ENCODE data around the gene CACNA1E. TPM values are rescaled to one million over a fixed set of nuclear protein-coding genes. Genes with fewer than 3 reads are reported as not detected.
A peak's percentile ranks its signal among the peaks of the same experiment; 100 is the strongest.

The CACNA1E gene
- total and polyA plus RNA-seq, 2 of the 13 experiments (the other 11 are each of a cell fraction or from before 2014, with no cell fraction given), result not detected

DNA sequence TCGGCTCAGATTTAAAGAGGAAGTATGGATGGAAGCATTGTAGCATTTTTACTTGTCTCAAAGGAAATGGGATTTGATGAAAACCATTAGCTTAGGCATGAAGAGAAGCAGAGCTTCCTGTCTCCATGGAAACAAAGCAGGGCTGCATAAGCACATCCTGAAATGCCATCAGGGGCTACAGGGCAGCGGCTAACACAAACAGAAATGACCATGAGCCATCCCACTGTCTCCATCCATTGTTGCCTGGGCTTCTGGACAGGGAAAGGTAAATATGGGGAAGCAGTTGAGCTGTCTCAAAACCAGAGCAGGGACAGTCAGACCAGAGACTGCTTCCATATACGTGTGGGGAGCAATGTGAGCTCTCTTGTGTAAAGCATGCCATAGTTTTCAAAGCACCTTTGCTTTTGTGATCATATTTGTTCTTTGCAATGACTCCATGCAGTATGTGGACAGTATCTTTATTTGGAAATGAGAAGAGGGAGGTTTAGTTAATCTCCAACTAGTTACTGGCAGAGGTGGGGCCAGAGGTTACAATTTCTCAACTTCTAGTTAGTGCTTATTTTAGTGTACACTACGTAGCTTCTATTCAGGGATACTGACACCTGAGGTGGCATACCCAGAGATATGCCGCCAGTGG, 176.1 kb downstream of the CACNA1E start (continued):
- TF ChIP-seq AGO1 (IDR thresholded peaks at IDR 0.05; ENCODE audit: low read depth, low read length, poor library complexity, severe bottlenecking), result no peak
- TF ChIP-seq SOX5 (CRISPR knock-in tag; IDR thresholded peaks at IDR 0.05; ENCODE audit: borderline replicate concordance), result peak; percentile 76
- TF ChIP-seq NCOA2 (CRISPR knock-in tag; IDR thresholded peaks at IDR 0.05), result peak; percentile 27; the same call in 1 of the 2 replicates
- TF ChIP-seq, protein P1, sequence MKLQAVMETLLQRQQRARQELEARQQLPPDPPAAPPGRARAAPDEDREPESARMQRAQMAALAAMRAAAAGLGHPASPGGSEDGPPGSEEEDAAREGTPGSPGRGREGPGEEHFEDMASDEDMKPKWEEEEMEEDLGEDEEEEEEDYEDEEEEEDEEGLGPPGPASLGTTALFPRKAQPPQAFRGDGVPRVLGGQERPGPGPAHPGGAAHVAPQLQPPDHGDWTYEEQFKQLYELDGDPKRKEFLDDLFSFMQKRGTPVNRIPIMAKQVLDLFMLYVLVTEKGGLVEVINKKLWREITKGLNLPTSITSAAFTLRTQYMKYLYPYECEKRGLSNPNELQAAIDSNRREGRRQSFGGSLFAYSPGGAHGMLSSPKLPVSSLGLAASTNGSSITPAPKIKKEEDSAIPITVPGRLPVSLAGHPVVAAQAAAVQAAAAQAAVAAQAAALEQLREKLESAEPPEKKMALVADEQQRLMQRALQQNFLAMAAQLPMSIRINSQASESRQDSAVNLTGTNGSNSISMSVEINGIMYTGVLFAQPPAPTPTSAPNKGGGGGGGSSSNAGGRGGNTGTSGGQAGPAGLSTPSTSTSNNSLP (IDR thresholded peaks at IDR 0.05; ENCODE audit: low read depth, low read length), result 0 out of 2 replicates have a peak, but pooled peaks have one; percentile 14
- TF ChIP-seq ZNF382 (CRISPR knock-in tag; IDR thresholded peaks at IDR 0.05; ENCODE audit: borderline replicate concordance), result no peak
- TF ChIP-seq TCF12 (IDR thresholded peaks at IDR 0.05), result no peak
- no peak for TF ChIP-seq TCF12 (CRISPR knock-in tag; IDR thresholded peaks at IDR 0.05)
- no peak for TF ChIP-seq ZNF383 (CRISPR knock-in tag; IDR thresholded peaks at IDR 0.05; ENCODE audit: borderline replicate concordance)
- no peak for TF ChIP-seq HCFC1 (IDR thresholded peaks at IDR 0.05; ENCODE audit: low read depth, low read length)
- no peak for TF ChIP-seq FLYWCH1 (CRISPR knock-in tag; IDR thresholded peaks at IDR 0.05)

DNA sequence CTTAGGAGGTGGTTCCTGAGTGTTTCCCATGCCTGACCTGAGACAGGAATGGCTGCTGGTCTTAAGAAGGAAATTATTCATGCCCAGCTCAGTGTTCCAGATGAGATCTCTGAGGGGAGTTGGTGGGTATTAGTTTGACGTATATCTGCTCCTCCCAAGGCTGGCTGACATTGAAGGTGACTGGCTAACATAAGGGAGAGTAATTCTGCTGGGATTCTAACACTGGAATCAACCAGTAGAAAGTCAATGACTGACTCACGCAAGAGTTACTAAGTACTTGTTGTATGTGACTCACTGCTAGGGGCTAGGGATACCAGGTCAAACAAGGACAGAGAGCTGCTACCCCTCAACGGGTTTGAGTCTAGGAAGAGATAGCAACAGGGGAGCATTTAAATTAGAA, 177.3 kb downstream of the CACNA1E start:
- H3K27ac ChIP-seq (ENCODE audit: extremely low read length, insufficient read depth, low read length), result no peak overlapping the region
- FAIRE-seq, result no peak
- in situ Hi-C loops (cut with HindIII; ENCODE audit: extremely low pct_ligation_motif_present, low pct_unique_long_range_greater_than_20kb), result no loop called here

More for the DNA sequence above, 177.3 kb downstream of the CACNA1E start:
- Histone ChIP-seq H3K9me3 (ENCODE audit: low read length) (peaks cover 18% of the 10 kb centered on the region; the same call in 1 of the 2 replicates), H3K4me3 (replicated peaks in 1 of 3; ENCODE audit: insufficient read depth in 1 of 3, low read depth in 2 of 3, low read length in 3 of 3) (no peak overlapping the region), H3K79me2 (ENCODE audit: insufficient read depth, low read length) (no peaks in the 10 kb centered on the region), H3K36me3 (replicated peaks in 1 of 2; ENCODE audit: control insufficient read depth in 1 of 2, insufficient read depth in 2 of 2, low read length in 2 of 2) (no peaks in the 10 kb centered on the region), H4K20me1 (ENCODE audit: insufficient read depth, low read length) (no peaks in the 10 kb centered on the region), H2AFZ (ENCODE audit: low read length) (no peak overlapping the region), H3K4me1 (ENCODE audit: insufficient read depth, low read length) (peaks cover 21% of the 10 kb centered on the region), H3K27me3 (ENCODE audit: control insufficient read depth in 1 of 2, insufficient read depth in 2 of 2, low read length in 2 of 2) (no peaks in the 10 kb centered on the region), H3K9ac (ENCODE audit: insufficient read depth, low read depth, low read length) (no peak overlapping the region), H3K4me2 (ENCODE audit: low read depth, low read length) (no peak overlapping the region)
- TF ChIP-seq, protein P2, sequence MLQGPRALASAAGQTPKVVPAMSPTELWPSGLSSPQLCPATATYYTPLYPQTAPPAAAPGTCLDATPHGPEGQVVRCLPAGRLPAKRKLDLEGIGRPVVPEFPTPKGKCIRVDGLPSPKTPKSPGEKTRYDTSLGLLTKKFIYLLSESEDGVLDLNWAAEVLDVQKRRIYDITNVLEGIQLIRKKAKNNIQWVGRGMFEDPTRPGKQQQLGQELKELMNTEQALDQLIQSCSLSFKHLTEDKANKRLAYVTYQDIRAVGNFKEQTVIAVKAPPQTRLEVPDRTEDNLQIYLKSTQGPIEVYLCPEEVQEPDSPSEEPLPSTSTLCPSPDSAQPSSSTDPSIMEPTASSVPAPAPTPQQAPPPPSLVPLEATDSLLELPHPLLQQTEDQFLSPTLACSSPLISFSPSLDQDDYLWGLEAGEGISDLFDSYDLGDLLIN (CRISPR knock-in tag; IDR thresholded peaks at IDR 0.05; ENCODE audit: borderline replicate concordance), result no peak
- TF ChIP-seq MIXL1 (CRISPR knock-in tag; IDR thresholded peaks at IDR 0.05), result no peak
- no peak for TF ChIP-seq HES4 (CRISPR knock-in tag; IDR thresholded peaks at IDR 0.05; ENCODE audit: borderline replicate concordance)
- TF ChIP-seq, protein P3, sequence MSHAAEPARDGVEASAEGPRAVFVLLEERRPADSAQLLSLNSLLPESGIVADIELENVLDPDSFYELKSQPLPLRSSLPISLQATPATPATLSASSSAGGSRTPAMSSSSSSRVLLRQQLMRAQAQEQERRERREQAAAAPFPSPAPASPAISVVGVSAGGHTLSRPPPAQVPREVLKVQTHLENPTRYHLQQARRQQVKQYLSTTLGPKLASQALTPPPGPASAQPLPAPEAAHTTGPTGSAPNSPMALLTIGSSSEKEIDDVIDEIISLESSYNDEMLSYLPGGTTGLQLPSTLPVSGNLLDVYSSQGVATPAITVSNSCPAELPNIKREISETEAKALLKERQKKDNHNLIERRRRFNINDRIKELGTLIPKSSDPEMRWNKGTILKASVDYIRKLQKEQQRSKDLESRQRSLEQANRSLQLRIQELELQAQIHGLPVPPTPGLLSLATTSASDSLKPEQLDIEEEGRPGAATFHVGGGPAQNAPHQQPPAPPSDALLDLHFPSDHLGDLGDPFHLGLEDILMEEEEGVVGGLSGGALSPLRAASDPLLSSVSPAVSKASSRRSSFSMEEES (CRISPR knock-in tag; IDR thresholded peaks at IDR 0.05), result no peak
- TF ChIP-seq PHF8 (CRISPR knock-in tag; IDR thresholded peaks at IDR 0.05), result no peak
- TF ChIP-seq, protein P4, sequence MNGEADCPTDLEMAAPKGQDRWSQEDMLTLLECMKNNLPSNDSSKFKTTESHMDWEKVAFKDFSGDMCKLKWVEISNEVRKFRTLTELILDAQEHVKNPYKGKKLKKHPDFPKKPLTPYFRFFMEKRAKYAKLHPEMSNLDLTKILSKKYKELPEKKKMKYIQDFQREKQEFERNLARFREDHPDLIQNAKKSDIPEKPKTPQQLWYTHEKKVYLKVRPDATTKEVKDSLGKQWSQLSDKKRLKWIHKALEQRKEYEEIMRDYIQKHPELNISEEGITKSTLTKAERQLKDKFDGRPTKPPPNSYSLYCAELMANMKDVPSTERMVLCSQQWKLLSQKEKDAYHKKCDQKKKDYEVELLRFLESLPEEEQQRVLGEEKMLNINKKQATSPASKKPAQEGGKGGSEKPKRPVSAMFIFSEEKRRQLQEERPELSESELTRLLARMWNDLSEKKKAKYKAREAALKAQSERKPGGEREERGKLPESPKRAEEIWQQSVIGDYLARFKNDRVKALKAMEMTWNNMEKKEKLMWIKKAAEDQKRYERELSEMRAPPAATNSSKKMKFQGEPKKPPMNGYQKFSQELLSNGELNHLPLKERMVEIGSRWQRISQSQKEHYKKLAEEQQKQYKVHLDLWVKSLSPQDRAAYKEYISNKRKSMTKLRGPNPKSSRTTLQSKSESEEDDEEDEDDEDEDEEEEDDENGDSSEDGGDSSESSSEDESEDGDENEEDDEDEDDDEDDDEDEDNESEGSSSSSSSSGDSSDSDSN (CRISPR knock-in tag; IDR thresholded peaks at IDR 0.05), result no peak
- no peak for TF ChIP-seq MZF1 (CRISPR knock-in tag; IDR thresholded peaks at IDR 0.05; ENCODE audit: borderline replicate concordance)
- TF ChIP-seq ZEB1 (IDR thresholded peaks at IDR 0.05; ENCODE audit: insufficient replicate concordance, low read depth), result no peak
- no peak for DNase-seq (ENCODE audit: low spot score)
- no TSS peak for BruUV-seq (replicated peaks)
- ChIA-PET CTCF (ENCODE audit: low intra/inter-chr PET ratio, low total read pairs) (no interaction called here), POLR2A (no interaction called here)
- WGBS (ENCODE audit: low lambda C conversion rate), result 54% methylated on average over 3 of the region's 3 CpGs
- ATAC-seq, result no peak
- intact Hi-C loops (cut with micrococcal nuclease; ENCODE audit: unreplicated experiment), result no loop called here

All from HepG2 (cell line).